Transverse colon (tissue), 4 donors: ENCODE data around the gene ADH6.

Experiments
- CTCF ChIP-seq, 5 experiments: fragments of 200-600 bp in 3 of 5; fragments of 450-650 bp in 2 of 5; sonication (generic) in 3 of 5; IDR thresholded peaks; 1 replicate in 2 of 5; 2 replicates in 3 of 5; pipeline ENCODE4 v1.5.1; 2016 to 2017; ENCODE audit warnings: antibody characterized with exemption in 5 of 5, inconsistent platforms in 3 of 5, mild to moderate bottlenecking in 2 of 5, moderate library complexity in 1 of 5
- POLR2A ChIP-seq: fragments of 450-650 bp; IDR thresholded peaks from one replicate; pipeline ENCODE4 v1.6.1; 2016; ENCODE audit warnings: antibody characterized with exemption, mild to moderate bottlenecking, moderate library complexity
- POLR2AphosphoS5 ChIP-seq, 3 donors: sonication (generic); formaldehyde crosslinking; IDR thresholded peaks; one replicate each; pipeline ENCODE4 v1.6.1; 2016; ENCODE audit warnings: antibody characterized with exemption in 3 of 3

GRCh38 chr4:99219072-99219471 lies at the start of gene ADH6:
- TF ChIP-seq POLR2A (no peak), CTCF (IDR thresholded peaks at IDR 0.05) (no peak), POLR2AphosphoS5 (IDR thresholded peaks at IDR 0.05) (no peak)
